Measurements from ENCODE around the gene ARHGAP45.

The ARHGAP45 gene

DNA sequence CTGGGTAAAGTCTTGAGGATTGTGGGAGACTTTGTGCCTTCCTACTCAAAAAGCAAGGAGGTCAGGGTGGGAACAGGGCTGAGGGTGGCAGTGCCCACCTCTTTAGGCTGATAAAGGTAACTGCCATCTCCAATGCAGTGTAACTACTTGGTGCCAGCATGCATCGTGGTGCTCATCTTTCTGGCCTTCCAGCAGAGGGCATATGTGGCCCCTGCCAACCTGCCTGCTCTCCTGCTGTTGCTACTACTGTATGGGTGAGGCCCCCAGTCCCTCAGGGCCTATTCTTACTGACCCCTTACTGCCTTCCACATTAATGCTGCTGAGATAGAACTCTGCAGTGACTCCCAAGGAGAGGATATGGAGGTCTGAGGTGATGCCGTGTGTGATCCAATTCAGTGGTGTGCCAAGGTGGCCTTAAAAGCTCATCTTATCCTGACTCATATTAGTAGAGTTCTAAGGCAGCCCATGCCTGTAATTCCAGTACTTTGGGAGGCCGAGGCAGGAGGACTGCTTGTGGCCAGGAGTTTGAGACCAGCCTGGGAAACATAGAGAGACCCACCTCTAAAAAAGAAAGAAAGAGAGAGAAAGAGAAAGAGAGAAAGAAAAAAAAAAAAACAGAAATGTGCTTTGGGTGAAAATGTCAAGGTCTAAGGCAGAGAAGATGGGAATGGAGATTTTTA, 9.7 kb upstream of the ARHGAP45 start:
- FAIRE-seq = no peak

DNA sequence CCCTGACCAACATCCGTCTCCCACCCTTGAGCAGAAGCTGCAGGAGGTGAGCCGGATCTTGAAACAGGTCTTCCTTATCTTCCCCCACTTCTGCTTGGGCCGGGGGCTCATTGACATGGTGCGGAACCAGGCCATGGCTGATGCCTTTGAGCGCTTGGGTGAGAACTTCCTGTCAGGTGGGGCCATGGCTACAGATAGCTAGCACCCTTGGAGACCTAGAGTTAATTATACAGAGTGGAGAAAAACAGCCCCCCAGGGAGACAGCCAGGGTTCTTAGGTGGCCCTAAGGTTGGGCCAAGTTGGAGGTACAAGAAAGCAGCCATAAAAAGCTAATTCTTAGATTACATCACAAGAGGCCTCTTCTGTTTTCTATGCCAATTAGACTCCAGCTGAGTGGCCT, 8.9 kb upstream of the ARHGAP45 start:
- FAIRE-seq = no peak

DNA sequence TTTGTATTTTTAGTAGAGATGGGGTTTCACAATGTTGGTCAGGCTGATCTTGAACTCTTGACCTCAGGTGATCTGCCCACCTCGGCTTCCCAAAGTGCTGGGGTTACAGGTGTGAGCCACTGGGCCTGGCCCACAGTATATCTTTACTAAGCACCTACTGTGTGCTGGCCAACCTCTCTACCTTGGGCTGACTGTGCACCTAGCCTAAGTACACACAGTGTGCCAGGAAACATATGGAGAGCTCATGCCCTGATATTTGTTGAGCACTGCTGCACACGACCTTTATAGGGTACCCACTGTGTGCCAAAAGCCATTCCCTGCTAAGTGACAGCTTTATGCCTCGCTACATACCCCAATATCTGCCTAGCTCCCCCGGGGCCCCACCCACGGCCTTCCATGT, 6.3 kb upstream of the ARHGAP45 start:
- FAIRE-seq = no peak

DNA sequence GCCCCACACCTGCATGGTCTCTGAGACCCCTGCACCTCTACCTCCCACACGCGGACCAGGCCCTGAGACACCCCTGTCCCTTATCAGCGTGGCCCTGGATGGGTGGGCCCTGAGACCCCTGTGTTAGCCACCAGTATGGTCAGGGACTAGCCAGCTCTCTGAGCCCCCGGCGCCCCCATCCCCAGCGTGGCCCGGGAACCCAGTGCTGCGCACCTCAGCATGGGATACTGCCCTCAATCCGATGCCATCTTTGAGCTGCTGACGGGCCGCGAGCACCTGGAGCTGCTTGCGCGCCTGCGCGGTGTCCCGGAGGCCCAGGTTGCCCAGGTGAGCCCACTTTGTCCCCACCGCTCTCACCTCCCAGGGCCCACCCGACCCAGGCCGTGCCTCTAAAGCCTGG, 5.0 kb upstream of the ARHGAP45 start:
- no peak for FAIRE-seq

DNA sequence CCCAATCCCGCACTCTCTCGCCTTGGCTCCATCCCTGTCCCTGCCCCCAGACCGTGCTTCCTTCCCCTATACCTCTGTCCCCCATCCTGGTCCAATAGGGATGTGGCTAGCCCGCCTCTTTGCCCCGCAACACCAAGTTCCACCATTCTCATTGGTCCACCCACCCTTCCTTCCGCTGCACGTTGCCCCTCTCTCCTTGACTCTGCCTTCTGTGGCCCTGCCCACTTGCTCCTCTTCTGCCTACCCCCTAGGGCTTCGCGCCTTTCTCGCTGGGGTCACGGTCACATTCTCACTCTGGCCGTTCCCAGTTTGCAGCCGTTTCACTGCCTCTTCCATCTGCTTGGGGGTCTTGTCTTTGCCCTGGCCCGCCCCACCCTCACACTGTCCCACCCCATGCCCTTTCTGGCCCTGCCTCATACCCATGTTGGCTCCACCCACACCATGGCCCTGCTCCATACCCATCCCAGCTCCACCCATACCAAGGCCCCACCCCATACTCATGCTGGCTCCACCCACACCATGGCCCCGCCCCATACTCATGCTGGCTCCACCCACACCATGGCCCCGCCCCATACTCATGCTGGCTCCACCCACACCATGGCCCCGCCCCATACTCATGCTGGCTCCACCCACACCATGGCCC, 4.5 kb upstream of the ARHGAP45 start:
- FAIRE-seq = no peak

DNA sequence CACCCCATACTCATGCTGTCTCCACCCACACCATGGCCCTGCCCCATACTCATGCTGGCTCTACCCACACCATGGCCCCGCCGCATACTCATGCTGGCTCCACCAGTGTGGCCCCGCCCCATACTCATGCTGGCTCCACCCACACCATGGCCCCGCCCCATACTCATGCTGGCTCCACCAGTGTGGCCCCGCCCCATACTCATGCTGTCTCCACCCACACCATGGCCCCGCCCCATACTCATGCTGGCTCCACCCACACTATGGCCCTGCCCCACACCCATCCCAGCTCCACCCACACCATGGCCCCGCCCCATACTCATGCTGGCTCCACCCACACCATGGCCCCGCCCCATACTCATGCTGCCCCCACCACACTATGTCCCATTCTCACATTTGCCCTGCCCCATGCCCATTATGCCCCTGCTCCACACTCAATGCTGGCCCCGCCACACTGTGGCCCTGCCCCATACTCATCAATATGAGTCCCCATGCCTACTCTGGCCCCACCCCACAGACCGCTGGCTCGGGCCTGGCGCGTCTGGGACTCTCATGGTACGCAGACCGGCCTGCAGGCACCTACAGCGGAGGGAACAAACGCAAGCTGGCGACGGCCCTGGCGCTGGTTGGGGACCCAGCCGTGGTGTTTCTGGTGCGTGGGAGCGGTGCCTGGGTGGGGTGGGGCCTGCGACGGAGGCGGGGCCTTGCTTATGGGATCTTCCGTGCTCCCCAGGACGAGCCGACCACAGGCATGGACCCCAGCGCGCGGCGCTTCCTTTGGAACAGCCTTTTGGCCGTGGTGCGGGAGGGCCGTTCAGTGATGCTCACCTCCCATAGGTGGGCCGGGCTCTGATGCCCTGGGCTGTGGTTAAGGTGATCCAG, 3.7 kb upstream of the ARHGAP45 start:
- no peak for FAIRE-seq

DNA sequence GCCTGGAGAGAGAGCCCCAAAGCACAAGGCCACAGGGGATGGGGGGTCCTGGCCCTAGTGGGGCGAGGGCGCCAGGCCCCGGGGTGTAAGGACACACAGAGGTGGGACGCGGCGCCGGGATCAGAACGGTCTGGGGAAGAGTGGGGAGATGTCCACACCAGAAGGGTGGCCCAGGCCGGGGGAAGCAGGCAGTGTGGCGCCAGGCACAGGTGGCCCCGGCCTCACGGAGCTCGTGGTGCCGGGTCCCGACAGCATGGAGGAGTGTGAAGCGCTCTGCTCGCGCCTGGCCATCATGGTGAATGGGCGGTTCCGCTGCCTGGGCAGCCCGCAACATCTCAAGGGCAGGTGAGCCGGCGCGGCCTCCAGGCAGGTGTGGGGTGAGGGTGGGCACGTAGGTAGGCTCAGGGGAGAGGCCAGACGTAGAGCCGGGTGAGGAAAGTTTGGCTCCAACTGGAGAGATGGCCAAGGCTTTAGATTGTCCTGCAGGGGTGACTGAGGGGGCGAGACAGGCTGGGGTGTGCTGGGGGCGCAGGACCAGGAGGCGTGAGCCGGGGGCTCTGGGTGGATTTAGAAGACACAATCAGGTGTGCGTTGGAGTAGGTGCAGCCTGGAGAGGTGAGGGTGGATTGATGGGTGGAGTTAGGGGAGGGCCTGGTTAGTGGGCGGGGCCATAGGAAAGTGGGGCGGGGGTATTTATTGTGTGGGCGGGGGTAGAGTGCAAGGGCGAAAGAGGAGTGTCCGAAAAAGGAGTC, 2.9 kb upstream of the ARHGAP45 start:
- FAIRE-seq = no peak

DNA sequence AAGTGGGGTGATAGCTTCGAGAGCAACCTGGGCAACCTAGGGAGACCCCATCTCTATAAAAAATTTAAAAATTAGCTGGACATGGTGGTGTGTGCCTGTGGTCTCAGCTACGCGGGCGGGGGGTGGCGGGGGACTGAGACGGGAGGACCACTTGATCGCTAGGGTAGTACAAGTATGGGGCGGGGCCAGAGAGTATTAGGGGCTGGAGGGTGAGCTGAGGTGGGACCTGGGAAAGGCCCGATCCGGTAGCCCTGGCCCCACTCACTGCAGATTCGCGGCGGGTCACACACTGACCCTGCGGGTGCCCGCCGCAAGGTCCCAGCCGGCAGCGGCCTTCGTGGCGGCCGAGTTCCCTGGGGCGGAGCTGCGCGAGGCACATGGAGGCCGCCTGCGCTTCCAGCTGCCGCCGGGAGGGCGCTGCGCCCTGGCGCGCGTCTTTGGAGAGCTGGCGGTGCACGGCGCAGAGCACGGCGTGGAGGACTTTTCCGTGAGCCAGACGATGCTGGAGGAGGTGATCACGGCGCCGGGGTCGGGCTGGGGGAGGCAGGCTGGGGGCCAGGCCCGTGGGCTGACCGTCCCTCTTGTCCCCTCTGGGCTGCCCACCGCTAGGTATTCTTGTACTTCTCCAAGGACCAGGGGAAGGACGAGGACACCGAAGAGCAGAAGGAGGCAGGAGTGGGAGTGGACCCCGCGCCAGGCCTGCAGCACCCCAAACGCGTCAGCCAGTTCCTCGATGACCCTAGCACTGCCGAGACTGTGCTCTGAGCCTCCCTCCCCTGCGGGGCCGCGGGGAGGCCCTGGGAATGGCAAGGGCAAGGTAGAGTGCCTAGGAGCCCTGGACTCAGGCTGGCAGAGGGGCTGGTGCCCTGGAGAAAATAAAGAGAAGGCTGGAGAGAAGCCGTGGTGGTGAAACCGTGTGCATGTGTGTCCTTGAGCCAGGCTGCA, 2.0 kb upstream of the ARHGAP45 start:
- no peak for FAIRE-seq

DNA sequence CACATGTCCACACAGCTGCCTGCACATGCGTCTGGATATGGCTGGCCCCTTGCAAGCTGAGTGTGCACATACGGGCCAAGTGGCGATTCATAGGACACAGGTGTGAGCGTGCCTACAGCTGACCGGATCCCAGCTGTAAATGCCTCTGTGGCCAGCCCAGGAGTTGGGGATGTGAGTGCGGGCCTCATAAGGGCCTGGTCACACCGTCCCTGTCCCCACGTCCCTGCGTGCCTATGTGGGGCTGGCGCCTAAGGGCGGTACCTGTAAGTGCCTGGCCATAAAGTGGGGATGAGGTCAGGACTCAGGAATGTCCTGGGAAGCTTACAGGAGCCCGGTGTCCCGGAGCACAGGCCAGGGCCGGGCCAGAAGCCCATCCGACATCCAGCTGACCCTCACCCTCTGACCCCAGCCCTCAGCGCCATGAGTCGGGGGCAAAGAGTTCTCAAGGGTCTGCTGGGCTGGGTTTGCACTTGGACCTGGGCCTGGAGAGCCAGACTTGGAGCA, 1.3 kb upstream of the ARHGAP45 start:
- no peak for FAIRE-seq

DNA sequence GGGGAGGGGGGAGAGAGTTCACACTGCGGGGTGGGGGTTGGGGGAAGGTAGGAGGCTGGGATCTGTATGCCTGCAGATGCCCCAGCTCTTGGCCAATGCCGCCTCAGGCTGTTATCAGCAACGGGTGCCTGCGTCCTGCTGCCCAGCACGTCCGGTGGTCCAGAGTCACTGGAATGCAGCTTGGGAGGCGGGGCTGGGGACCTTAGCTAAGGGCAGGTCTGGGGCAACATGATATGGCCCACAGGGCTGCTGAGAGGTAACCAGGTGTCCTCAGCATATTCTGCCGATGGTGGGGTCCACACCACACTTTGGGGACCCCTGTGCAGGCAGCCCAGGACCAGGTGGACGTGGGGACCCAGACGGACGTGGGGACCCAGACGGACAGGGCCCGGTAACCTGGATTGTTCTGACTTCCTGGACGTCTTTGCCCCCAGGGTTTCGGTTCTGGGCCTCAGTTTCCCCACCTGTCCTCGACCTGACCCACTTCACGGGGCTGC, 668 bp upstream of the ARHGAP45 start:
- FAIRE-seq = no peak

DNA sequence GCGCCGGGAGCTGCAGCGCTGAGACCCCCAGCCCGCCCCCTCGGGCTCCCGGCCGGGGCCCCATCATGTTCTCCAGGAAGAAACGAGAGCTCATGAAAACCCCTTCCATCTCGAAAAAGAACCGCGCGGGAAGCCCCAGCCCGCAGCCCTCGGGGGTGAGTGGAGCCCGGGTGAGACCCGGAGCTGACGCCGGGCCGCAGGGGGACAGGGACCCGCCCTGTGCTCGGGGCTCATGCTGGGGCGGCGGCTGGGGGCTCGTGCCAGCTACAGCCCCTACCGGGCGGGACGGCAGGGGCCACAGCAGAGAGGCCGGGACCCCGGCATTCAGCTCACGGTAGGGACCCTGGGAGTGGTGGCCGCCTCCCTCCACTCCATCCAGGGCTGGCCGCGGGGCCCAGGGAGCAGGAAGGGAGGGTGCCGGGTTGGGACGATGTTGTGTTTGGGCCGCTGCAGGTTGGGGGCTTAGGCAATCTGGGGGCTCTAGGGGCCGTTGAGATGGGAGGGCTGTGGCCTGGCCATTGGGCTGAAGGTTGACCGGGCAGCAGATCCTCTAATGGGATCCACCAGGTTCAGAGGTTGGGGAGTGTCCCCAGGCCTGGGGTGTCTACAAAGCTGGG, 482 bp downstream of the ARHGAP45 start:
- FAIRE-seq = no peak

DNA sequence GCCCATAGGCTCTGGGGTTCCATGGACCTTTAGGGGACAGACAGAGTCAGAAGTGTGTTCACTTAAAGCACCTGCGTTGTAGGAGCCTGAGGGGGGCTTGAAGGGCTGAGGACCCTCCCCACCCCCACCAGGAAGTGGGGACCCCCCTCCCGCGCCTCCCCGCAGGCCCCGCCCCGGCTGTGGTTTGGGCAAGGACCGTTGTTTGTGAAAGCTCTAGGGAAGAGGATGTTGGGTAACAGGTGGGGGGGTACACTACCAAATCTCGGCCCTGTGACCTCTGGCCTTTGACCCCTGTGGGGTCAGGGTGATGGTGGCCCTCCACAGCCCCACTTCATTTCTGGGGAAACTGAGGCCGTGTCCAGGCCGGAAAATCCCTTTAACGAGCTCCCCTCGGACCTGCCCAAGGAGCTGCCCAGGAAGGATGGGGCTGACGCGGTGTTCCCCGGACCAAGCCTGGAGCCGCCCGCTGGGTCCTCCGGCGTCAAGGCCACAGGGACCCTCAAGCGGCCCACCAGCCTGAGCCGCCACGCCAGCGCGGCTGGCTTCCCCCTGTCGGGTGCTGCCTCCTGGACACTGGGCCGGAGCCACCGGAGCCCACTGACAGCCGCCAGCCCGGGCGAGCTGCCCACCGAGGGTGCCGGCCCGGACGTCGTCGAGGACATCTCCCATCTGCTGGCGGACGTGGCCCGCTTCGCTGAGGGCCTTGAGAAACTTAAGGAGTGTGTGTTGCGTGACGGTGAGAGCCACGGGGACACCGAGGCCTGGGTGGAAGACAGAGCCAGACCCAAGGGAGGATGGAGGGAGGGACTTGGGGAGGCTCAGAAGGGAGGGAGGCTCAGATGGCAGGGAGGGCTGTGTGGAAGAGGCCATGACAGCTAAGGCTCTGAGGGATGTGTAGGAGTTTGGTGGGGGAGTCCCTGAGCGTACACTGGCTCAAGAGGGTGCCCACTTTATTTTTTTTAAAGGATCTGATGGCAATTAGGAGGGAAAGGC, 1.3 kb downstream of the ARHGAP45 start:
- no peak for FAIRE-seq

DNA sequence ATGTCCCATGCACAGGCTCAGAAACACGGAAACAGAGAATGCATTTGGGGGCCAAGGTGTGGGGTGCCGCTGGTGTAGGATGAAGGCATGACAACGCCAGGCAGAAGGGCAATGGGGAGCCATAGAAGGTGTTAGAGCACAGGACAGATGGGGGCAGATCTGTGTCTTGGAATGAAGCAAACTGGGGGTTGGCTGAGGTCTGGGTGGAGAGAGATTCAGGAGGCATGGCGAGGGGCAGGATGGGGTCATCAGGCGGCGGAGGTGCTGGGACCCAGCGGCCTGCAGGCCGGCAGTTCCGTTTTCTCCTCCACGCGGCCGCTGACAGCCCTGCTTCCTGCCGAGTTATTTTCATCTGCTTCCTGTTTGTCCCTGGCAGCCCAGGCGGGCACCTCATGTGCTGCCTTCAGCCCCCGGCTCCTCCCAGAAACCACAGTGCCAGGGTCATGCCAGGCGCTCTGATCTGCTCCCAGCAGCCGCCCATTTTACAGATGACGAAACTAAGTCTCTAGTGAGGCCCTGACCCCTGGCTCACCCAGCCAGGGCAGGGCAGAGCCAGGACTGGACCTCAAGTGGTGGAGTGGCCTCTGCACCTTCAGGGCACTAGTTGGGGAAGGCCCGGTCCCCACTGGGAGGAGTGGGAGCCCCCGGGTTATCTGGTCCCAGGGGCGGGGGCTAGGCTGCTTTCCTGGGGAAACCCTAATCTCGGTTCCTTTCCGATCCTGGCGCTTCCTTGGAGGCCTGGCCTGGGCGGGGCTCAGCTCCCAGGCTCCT, 2.2 kb downstream of the ARHGAP45 start:
- no peak for FAIRE-seq

DNA sequence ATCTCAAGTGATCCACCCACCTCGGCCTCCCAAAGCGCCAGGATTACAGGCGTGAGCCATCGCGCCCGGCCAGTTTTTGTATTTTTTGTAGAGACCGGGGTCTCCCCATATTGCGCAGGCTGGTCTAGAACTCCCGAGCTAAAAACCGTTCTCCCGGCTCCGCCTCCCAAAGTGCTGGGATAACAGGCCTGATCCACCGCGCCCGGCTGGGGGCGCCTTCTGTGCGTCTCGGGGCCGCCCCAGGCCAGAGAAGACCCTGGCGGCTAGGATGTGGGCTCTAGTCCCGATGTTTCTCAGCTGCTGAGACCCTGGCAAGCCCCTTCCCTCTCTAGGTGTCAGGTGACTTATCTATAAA, 3.6 kb downstream of the ARHGAP45 start:
- peak; percentile 69 for FAIRE-seq

DNA sequence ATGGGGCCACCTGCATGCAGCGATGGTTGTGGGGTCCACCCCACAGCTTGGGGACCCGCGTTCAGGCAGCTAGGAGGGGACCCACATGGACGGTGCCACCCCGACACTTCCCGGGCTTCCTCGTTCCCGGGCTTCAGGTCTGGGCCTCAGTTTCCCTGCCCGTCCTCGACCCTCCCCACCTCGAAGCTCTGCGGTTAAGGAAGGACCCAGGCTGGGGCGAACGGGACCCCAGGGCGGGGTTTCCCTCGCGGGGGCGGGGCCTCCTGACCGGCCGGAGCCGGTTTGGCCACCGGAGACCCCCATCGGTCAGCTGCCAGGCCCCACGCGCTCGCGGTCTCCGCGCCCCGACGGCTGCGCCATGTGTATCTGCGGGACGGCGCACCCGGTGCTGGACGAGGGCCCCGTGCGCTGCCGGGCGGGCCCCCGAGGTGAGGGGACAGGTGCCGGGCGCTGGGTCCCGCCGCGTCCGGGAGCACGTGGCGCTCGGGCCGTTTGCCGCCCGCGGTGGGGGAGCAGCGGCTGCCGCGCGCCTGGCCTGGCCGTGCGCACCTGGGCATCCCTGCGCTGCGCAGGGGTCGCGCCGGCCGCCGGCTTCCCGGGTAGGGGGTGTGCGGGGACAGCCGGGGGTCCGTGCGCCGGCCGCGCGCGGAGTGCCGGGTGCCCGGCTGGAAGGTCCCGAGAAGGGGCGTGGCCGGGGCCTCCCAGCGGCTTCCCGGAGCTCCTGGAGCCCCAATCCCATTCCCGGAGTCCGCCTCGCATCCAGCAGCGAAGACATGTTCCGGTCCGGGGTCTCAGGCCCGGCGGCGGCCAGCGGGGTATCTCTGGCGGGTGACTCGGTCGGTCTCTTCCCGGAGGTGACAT, 4.2 kb downstream of the ARHGAP45 start:
- FAIRE-seq = no peak

DNA sequence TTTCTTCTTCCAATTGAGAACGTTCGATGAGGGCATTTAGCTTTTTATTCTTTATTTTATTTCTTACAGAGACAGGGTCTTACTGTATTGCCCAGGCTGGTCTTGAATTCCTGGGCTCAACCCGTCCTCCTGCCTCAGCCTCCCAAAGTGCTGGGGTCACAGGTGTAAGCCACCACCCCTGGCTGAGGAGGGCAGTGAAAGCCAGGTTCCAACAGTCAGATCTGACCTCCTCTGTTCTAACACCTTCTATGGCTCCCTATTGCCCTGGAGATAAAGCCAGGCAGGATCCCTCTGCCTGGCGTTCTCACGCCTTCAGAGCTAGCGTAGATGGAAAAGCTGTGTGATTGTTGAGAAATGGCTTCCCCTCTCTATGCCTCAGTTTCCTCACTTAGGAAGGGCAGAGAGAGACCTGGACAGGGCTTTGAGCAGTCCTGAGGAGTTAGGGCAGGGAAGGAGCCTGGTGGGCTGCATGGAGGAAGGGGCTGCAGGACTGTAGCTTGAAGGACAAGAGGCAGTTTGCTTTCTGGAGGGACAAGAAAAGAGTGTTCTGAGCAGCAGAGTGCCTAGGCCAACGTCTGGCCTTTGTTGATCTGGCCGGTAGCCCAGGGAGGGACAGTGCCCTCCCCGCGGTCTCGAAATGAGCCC, 5.5 kb downstream of the ARHGAP45 start:
- no peak for FAIRE-seq

Measured in G401.6 (cell line).